H1 (cell line): ENCODE measurements around the gene NSUN6. TPM values are rescaled to one million over a fixed set of nuclear protein-coding genes. Genes with fewer than 3 reads are reported as not detected.

Source experiments
- CTCF ChIA-PET: fragments of 300-600 bp; sonication (Branson Sonifier 250); formaldehyde crosslinking; loops from one replicate; lab custom pipeline; 2021; ENCODE audit not compliant: partially characterized antibody; lab: Charles Lee
- POLR2A ChIA-PET: fragments of 300-600 bp; sonication (Branson Sonifier 250); formaldehyde crosslinking; loops from one replicate; lab custom pipeline; 2021; ENCODE audit warnings: inconsistent platforms; ENCODE audit not compliant: partially characterized antibody; lab: Charles Lee
- DNase-seq, 2 experiments: peaks; one replicate each; pipeline versions ENCODE4 v3.0.0 to v3.0.0-alpha.2; 2010 to 2022; ENCODE audit warnings: low spot score in 2 of 2, low read depth in 1 of 2, mixed read lengths in 1 of 2
- FAIRE-seq: peaks from 2 replicates; lab custom pipeline; 2011; peaks lifted over from hg19 to GRCh38; lab: Jason Lieb, UNC
- H2AFZ ChIP-seq: 2 replicates; pipeline ENCODE4 v1.8.1; 2012; ENCODE audit warnings: low read length, inconsistent platforms
- H2AK5ac ChIP-seq: 2 replicates; pipeline ENCODE4 v1.6.1; 2013; ENCODE audit warnings: low read depth, low read length
- H2BK120ac ChIP-seq: replicated peaks from 2 replicates; pipeline ENCODE3; 2013; ENCODE audit warnings: low read depth, low read length, inconsistent platforms
- H2BK12ac ChIP-seq: 2 replicates; pipeline ENCODE4 v1.6.1; 2013; ENCODE audit warnings: low read depth, low read length
- H2BK15ac ChIP-seq: 2 replicates; pipeline ENCODE4 v1.6.1; 2013; ENCODE audit warnings: low read length
- H2BK20ac ChIP-seq: 2 replicates; pipeline ENCODE4 v1.6.1; 2013; ENCODE audit warnings: low read length
- H2BK5ac ChIP-seq: 2 replicates; pipeline ENCODE4 v1.6.1; 2013; ENCODE audit warnings: low read depth, low read length
- H3K14ac ChIP-seq: 2 replicates; pipeline ENCODE4 v1.6.1; 2013; ENCODE audit warnings: inconsistent platforms; ENCODE audit not compliant: insufficient read length
- H3K18ac ChIP-seq: 2 replicates; pipeline ENCODE4 v1.6.1; 2013; ENCODE audit warnings: low read length; ENCODE audit errors: extremely low read depth
- H3K23ac ChIP-seq: 2 replicates; pipeline ENCODE4 v1.6.1; 2013; ENCODE audit warnings: inconsistent platforms; ENCODE audit not compliant: insufficient read length
- H3K23me2 ChIP-seq: 2 replicates; pipeline ENCODE4 v1.6.1; 2013; ENCODE audit warnings: low read depth, low read length
- H3K27ac ChIP-seq: 2 replicates; pipeline ENCODE4 v1.6.1; 2011; ENCODE audit warnings: low read depth, low read length, inconsistent platforms
- H3K27me3 ChIP-seq, 4 experiments: replicated peaks in 1 of 4; 1 replicate in 1 of 4; 2 replicates in 3 of 4; pipeline versions ENCODE4 v1.6.1 to v1.8.1; 2011 to 2013; ENCODE audit warnings: low read length in 3 of 4, mild to moderate bottlenecking in 3 of 4, inconsistent platforms in 2 of 4, mixed read lengths in 2 of 4, moderate library complexity in 1 of 4; ENCODE audit not compliant: control insufficient read depth in 3 of 4, insufficient read depth in 3 of 4; ENCODE audit errors: extremely low read depth in 1 of 4
- H3K36me3 ChIP-seq, 4 experiments: 2 replicates each; pipeline versions ENCODE4 v1.6.1 to v1.8.1; 2011 to 2013; ENCODE audit warnings: mild to moderate bottlenecking in 4 of 4, low read length in 3 of 4, moderate library complexity in 2 of 4, control low read depth in 1 of 4, inconsistent platforms in 1 of 4; ENCODE audit not compliant: insufficient read depth in 4 of 4, control insufficient read depth in 2 of 4
- H3K4ac ChIP-seq: replicated peaks from 2 replicates; pipeline ENCODE3; 2013; ENCODE audit warnings: low read length, low read depth, mixed read lengths, inconsistent platforms; ENCODE audit not compliant: insufficient read length
- H3K4me1 ChIP-seq, 4 experiments: replicated peaks in 1 of 4; 1 replicate in 1 of 4; 2 replicates in 3 of 4; pipeline versions ENCODE4 v1.6.1 to v1.8.1; 2011 to 2013; ENCODE audit warnings: low read length in 3 of 4, inconsistent platforms in 2 of 4, mixed read lengths in 1 of 4; ENCODE audit not compliant: insufficient read depth in 4 of 4, control insufficient read depth in 3 of 4
- H3K4me2 ChIP-seq, 2 experiments: 2 replicates each; pipeline versions ENCODE4 v1.6.1 to v1.8.1; 2011 to 2013; ENCODE audit warnings: low read depth in 2 of 2, low read length in 2 of 2, control low read depth in 1 of 2, inconsistent platforms in 1 of 2, mild to moderate bottlenecking in 1 of 2; ENCODE audit not compliant: insufficient read depth in 1 of 2
- H3K4me3 ChIP-seq, 4 experiments: fragments of 200-600, 300-600 bp in 1 of 4; sonication (generic), shearing (Covaris generic), sonication (Bioruptor Twin) in 1 of 4; 2 replicates each; pipeline versions ENCODE4 v1.5.1 to v1.8.1; 2011 to 2016; ENCODE audit warnings: low read length in 4 of 4, low read depth in 3 of 4, control low read depth in 2 of 4, inconsistent platforms in 2 of 4, mild to moderate bottlenecking in 2 of 4, mixed read lengths in 1 of 4, moderate library complexity in 1 of 4; ENCODE audit not compliant: insufficient read depth in 2 of 4; ENCODE audit errors: extremely low read depth in 1 of 4
- H3K56ac ChIP-seq: replicated peaks from 2 replicates; pipeline ENCODE3; 2013; ENCODE audit warnings: low read depth, mild to moderate bottlenecking, mixed read lengths, low read length, inconsistent platforms; ENCODE audit not compliant: insufficient read length
- H3K79me1 ChIP-seq: 2 replicates; pipeline ENCODE4 v1.6.1; 2013; ENCODE audit warnings: low read depth, low read length, control low read depth
- H3K79me2 ChIP-seq, 2 experiments: 2 replicates each; pipeline versions ENCODE4 v1.6.1 to v1.8.1; 2012 to 2013; ENCODE audit warnings: low read length in 2 of 2, mild to moderate bottlenecking in 2 of 2, inconsistent platforms in 1 of 2; ENCODE audit not compliant: insufficient read depth in 2 of 2, control insufficient read depth in 1 of 2
- H3K9ac ChIP-seq, 4 experiments: replicated peaks in 1 of 4; 1 replicate in 1 of 4; 2 replicates in 3 of 4; pipeline versions ENCODE4 v1.6.1 to v1.8.1; 2011 to 2013; ENCODE audit warnings: low read depth in 3 of 4, low read length in 3 of 4, control low read depth in 2 of 4, mild to moderate bottlenecking in 2 of 4, moderate library complexity in 2 of 4, inconsistent platforms in 1 of 4; ENCODE audit errors: extremely low read depth in 1 of 4
- H3K9me3 ChIP-seq, 2 experiments: 2 replicates each; pipeline versions ENCODE4 v1.6.1 to v1.8.1; 2012 to 2013; ENCODE audit warnings: mild to moderate bottlenecking in 2 of 2, moderate library complexity in 2 of 2, control low read depth in 1 of 2, inconsistent platforms in 1 of 2, low read depth in 1 of 2, low read length in 1 of 2, mixed read lengths in 1 of 2; ENCODE audit not compliant: insufficient read depth in 2 of 2
- H4K20me1 ChIP-seq, 2 experiments: replicated peaks in 1 of 2; 2 replicates each; pipeline versions ENCODE3 to v1.8.1; 2011 to 2013; ENCODE audit warnings: inconsistent platforms in 2 of 2, low read length in 2 of 2, mild to moderate bottlenecking in 1 of 2; ENCODE audit not compliant: insufficient read depth in 2 of 2, control insufficient read depth in 1 of 2
- H4K5ac ChIP-seq: 2 replicates; pipeline ENCODE4 v1.6.1; 2013; ENCODE audit warnings: low read length, low read depth, mixed read lengths, inconsistent platforms; ENCODE audit not compliant: insufficient read length
- H4K8ac ChIP-seq: 2 replicates; pipeline ENCODE4 v1.8.0; 2013; ENCODE audit warnings: mild to moderate bottlenecking, moderate library complexity, low read length, inconsistent platforms; ENCODE audit not compliant: insufficient read depth; ENCODE audit errors: extremely low read depth
- H4K91ac ChIP-seq: replicated peaks from 2 replicates; pipeline ENCODE3; 2013; ENCODE audit warnings: low read length, mixed read lengths, inconsistent platforms; ENCODE audit not compliant: insufficient read length
- SP1 ChIP-seq: IDR thresholded peaks from 2 replicates; pipeline ENCODE4 v1.6.1; 2011; ENCODE audit warnings: low read depth, low read length
- YY1 ChIP-seq: IDR thresholded peaks from 2 replicates; pipeline ENCODE4 v1.6.1; 2011; ENCODE audit warnings: low read depth, mild to moderate bottlenecking, low read length
- WGBS, 2 experiments: shearing (Covaris generic) in 1 of 2; methylation state at CpG; one replicate each; pipeline versions ENCODE4 v1.1.6 to v1.1.7; 2013 to 2015; ENCODE audit warnings: low lambda C conversion rate in 2 of 2, mixed read lengths in 2 of 2, inconsistent platforms in 1 of 2, low coverage in 1 of 2, missing lambda C conversion rate in 1 of 2; ENCODE audit not compliant: insufficient replicate concordance in 2 of 2, insufficient coverage in 1 of 2, insufficient read length in 1 of 2; ENCODE audit errors: extremely low coverage in 1 of 2, missing lambda C conversion rate in 1 of 2; 5-methylcytosine and 5-hydroxymethylcytosine counted together
- polyA plus RNA-seq, 7 experiments: library from polyadenylated mRNA; depleted of rRNA in 3 of 7; stranded (reverse) in 5 of 7; unstranded in 2 of 7; fragments of >200 nt in 5 of 7; fragments of 200-250 nt in 2 of 7; gene quantifications; 1 replicate in 5 of 7; 2 replicates in 1 of 7; 4 replicates in 1 of 7; pipeline versions ENCODE4 v1.2.1 to v1.2.3, GENCODE V29; 2011 to 2013; ENCODE audit warnings: missing spikeins in 2 of 7, mixed read lengths in 2 of 7
- total RNA-seq: library from RNA; stranded (reverse); fragmentation: NEBNext Ultra II Directional; extraction: Animal tissue kit (Norgen Biotek cat#: 25700); gene quantifications from 2 replicates; pipeline ENCODE4 v1.2.1, GENCODE V29; 2021

NSUN6 gene
- total and polyA plus RNA-seq, 2 of the 8 experiments (the other 6 are each of a cell fraction or from before 2014, with no cell fraction given), result 5.9 to 14.4 TPM

DNA sequence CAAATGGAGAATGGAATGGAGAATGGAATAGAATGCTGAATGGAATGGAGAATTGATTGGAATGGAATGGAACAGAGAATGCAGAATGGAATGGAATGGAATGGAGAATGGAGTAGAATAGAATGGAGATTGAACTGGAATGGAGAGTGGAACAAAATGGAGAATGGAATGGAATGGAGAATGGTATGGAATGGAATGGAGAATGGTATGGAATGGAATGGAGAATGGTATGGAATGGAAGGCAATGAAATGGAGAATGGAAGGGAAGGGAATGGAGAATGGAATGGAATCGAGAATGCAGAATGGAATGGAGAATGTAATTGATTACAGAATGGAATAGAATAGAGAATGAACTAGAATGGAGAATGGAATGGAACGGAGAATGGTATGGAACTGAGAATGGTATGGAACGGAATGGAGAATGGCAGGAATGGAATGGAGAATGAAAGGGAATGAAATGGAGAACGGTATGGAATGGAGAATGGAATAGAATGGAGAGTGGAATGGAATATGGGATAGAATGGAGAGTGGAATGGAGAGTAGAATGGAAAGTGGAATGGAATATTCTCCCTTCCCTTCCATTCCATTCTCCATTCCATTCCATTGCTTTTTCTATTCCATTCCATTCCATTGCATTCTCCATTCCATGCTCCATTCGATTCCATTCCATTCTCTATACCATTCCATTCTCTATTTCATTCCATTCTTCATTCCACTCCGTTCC is 88.2 kb downstream of the NSUN6 start:
- no peaks in the 10 kb centered on the region for H3K4me1 ChIP-seq
- CTCF ChIA-PET, result no interaction called here
- H3K18ac ChIP-seq, result no peak overlapping the region
- H3K4me3 ChIP-seq, result no peak overlapping the region
- H2AK5ac ChIP-seq, result no peak overlapping the region
- no peaks in the 10 kb centered on the region for H3K79me1 ChIP-seq
- FAIRE-seq (no peak), DNase-seq (no peak)
- H2AFZ ChIP-seq, result no peak overlapping the region
- no peak overlapping the region for H3K4ac ChIP-seq
- H3K27me3 ChIP-seq, result no peaks in the 10 kb centered on the region
- H3K27ac ChIP-seq, result no peak overlapping the region
- H3K14ac ChIP-seq, result no peak overlapping the region
- H4K5ac ChIP-seq, result no peak overlapping the region
- no peak overlapping the region for H2BK5ac ChIP-seq
- POLR2A ChIA-PET, result no interaction called here
- H2BK15ac ChIP-seq, result no peak overlapping the region
- H4K91ac ChIP-seq, result no peak overlapping the region
- H3K23me2 ChIP-seq, result peaks cover 72% of the 10 kb centered on the region; the same call in 1 of the 2 replicates
- H3K23ac ChIP-seq, result no peak overlapping the region
- 94 to 100% methylated on average over 6 of the region's 6 CpGs for WGBS, 2 experiments
- no peak overlapping the region for H3K56ac ChIP-seq
- no peaks in the 10 kb centered on the region for H4K20me1 ChIP-seq
- no peaks in the 10 kb centered on the region for H3K79me2 ChIP-seq
- no peak overlapping the region for H4K8ac ChIP-seq
- H3K36me3 ChIP-seq, result peaks cover 0 to 18% (median 2%) of the 10 kb centered on the region in 4 experiments; a peak in 2 of 8 replicates
- no peak overlapping the region for H2BK20ac ChIP-seq
- no peak overlapping the region for H3K9ac ChIP-seq
- peaks cover 0 to 84% of the 10 kb centered on the region in 2 experiments; a peak in 3 of 4 replicates for H3K9me3 ChIP-seq
- H3K4me2 ChIP-seq, result no peak overlapping the region
- TF ChIP-seq SP1 (0 out of 2 replicates have a peak, but pooled peaks have one; percentile 21), YY1 (no peak)
- TF ChIP-seq, all 59 proteins: peak for 1
- Histone ChIP-seq H2BK120ac (no peak overlapping the region), H2BK12ac (no peak overlapping the region; the same call in 1 of the 2 replicates)
